Ovary (tissue), 3 donors: ENCODE results near the gene SERINC3.

Experiments used
- EP300 ChIP-seq: sonication (generic); formaldehyde crosslinking; IDR thresholded peaks from one replicate; pipeline ENCODE4 v1.6.1; 2017; ENCODE audit warnings: antibody characterized with exemption
- TF ChIP-seq, protein P1 (sequence below), 3 donors: fragments of 450-650 bp in 2 of 3; fragments of 200-600 bp in 1 of 3; IDR thresholded peaks; one replicate each; pipeline versions ENCODE4 v1.5.1 to v1.8.0; 2016 to 2022; ENCODE audit warnings: antibody characterized with exemption in 3 of 3, mild to moderate bottlenecking in 1 of 3
- donor health status: DM: no; HTN: no; CAD: no.

GRCh38 chr20:44532981-44533331 is 11.1 kb upstream of the SERINC3 start:
- TF ChIP-seq, protein P1, sequence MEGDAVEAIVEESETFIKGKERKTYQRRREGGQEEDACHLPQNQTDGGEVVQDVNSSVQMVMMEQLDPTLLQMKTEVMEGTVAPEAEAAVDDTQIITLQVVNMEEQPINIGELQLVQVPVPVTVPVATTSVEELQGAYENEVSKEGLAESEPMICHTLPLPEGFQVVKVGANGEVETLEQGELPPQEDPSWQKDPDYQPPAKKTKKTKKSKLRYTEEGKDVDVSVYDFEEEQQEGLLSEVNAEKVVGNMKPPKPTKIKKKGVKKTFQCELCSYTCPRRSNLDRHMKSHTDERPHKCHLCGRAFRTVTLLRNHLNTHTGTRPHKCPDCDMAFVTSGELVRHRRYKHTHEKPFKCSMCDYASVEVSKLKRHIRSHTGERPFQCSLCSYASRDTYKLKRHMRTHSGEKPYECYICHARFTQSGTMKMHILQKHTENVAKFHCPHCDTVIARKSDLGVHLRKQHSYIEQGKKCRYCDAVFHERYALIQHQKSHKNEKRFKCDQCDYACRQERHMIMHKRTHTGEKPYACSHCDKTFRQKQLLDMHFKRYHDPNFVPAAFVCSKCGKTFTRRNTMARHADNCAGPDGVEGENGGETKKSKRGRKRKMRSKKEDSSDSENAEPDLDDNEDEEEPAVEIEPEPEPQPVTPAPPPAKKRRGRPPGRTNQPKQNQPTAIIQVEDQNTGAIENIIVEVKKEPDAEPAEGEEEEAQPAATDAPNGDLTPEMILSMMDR (IDR thresholded peaks at IDR 0.05) = no peak
- no peak for TF ChIP-seq EP300
